Activated T-helper 1 cell treated with anti-CD3 and anti-CD28 coated beads, Interleukin-2, amount 50 U/mL, for 16 hours (primary cell): ENCODE results near the gene ANTXRL.
"Not testable (repeated sequence)": the region's sequence is repeated elsewhere in the genome, so short reads cannot be mapped to it uniquely, and the experiment has no call there.

Experiments used
- DNase-seq, 2 donors: peaks; one replicate each; pipeline ENCODE4 v3.0.0-alpha.2; 2020; ENCODE audit warnings: low read depth in 1 of 2, low spot score in 1 of 2

The ANTXRL gene

GRCh38 chr10:46254007-46254383, 32.8 kb upstream of the ANTXRL start:
- DNase-seq = no peak

DNA sequence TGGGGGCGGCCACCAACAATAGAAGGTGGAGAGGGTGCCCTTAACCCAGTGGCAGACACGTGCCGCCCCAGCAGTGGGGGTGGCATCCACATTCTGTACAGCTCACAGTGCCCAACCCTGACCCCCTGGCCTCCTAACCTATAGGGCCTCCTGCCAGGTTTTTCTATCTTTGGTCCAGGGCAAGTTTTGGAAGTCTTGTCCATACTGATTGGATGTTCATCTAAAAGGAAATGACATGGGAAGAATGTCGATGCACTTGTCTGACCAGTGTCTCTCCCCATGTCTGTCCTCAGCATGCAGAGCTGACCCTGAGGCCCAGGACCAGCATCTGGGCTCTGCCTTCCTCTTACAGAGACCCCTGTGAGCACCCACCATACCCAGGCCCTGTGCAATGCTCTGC, 32.3 kb upstream of the ANTXRL start:
- no peak for DNase-seq

DNA sequence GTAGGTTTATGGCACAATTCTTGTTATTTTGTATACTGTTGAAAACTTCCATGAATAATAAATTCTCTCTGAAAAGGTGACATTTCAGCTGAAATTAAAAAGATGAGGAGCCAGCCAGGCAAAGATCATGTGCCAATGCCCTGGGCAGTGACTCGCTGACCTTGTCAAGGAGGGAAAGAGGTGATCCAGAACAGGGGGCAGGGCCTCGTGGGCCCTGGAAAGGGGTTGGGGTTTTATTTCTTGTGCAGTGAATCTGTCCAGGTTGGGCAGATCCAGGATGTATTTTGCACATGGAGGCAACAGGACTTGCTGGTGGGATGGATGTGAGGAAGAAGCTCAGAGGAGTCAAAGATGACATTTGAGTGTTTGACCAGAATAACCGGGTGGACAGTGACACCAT, 31.6 kb upstream of the ANTXRL start:
- DNase-seq = not testable (repeated sequence)

DNA sequence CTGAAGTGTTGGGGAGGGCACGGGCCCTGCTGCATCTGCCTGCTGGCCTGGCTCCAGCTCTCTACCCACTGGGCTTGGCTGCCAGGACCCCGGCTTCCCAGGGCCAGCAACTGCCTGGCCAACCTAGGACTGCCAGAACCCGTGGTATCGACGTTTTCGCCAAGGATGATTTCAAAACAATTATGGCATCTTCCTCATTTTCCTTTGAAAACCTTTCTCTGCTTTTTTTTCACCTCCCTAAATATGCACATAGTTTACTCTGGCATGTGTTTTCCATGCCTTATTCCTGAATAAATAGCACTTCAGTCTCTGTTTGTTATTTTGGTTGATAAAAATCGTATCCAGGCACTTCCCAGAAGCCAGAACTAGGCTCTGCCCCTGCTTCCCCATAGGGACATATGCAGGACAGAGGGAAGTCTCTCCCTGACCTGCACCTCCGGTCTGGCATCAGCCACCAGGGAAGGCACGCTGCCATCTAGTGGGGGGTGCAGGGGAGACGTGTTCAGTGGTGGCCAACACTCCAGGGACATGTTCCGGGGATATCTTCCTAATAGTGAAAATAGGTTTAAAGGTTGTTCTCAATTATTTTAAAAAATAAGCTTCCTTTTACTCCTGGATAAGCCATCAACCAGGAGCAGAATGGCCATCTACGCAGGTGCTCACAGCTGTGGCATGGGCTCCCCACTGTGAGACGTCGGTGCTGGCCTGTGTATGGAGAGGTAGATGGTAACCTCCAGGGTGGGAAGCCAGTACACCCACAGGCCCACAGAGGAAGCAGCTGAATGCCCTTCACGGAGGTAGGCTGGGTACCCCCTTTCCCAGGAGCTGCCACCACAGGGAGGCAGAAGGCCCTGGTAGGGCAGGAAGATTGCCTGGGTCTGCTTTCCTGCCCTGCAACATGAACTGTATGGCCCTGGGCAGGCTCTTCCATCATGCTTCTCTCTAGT, 30.7 kb upstream of the ANTXRL start:
- peak in 1 of 2 donors; percentile 45 for DNase-seq

- DNase-seq = no peak
Measured at GRCh38 chr10:46257099-46257498, 29.7 kb upstream of the ANTXRL start.

GRCh38 chr10:46262906-46263560, 23.8 kb upstream of the ANTXRL start:
- not testable (repeated sequence) for DNase-seq

GRCh38 chr10:46263831-46264268, 22.9 kb upstream of the ANTXRL start:
- DNase-seq = no peak

DNA sequence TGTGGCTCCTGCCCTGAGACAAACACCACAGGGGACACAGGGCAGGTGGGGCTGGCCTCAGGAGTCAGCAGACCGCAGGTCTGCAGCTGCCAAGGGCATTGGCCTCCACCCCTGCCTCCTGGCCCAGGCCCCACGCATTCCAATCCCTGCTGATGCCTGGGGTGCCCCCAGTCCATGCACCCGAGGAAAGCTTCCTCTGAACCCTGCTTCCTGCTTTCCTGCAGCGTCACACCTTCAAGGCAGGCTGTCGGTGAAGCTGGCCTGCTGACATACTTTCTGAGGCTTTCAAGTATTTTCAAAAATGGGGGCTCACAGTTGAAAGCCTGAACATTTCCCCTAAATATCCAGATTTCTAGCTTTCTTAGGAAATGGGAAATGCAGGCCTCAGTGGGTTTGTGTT, 22.5 kb upstream of the ANTXRL start:
- no peak for DNase-seq

DNA sequence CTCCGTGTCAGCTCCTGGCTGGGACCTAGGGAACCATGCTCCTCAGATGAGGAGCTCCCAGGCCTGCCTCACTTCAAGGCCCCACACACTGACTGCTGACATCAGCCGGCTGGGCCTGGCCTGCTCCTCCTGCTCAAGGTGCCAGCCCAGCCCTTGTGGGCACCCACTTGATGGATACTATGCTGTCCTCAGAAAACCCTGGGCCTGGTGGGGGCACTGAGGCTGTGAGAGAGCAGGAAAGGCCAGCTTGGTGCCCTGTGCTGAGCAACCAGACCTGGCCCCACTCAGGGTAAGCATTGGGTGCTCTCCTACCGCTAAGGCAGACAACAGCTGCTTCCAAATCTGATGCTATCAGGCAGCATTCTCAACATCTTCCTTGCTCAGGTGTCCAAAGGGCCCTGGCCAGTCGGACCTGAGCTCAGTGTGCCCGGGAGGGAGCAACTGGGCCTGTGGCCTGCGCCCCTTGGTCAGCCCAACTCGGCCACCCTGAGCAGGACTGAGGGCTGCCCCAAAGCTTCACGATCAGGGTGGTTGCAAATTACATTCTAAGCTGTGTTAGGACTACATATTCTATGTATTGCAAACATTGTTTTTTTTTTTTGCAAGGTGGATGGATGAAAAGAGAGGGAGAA, 21.9 kb upstream of the ANTXRL start:
- DNase-seq = no peak

DNA sequence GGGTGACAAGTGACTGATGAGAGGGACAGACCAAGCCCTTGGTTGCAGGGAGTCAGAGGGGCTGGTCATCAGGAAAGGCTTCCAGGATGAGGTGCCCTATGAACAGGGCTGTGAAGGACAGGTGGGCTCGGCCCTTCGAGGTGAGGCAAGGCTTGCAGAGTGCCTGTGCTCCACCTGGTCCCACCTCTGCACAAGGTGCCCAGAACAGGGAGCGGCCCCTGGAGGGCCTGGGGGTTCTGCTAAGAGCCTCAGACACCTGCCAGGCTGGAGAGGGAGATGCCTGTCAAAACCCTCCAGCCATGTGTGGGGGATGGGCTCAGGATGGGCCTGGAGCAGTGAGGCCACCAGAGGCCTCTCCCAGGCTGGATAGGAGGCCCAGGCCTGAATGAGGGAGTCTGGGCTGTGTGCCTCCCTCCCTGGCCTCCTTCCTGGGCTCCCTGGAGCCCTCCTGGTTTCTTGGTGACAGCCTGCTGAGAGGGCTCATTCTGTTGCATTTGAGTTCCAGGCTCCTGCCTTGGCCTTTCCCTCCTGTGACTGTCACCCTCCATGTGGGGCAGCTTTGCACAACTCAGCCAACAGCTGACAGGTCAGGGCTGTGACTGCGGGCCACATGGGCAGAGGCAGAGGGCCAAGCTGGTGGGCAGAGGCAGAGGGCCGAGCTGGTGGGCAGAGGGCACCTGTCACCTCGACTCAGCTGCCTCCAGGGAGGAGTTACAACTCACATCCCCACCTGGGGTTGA, 21.1 kb upstream of the ANTXRL start:
- DNase-seq = not testable (repeated sequence)

DNA sequence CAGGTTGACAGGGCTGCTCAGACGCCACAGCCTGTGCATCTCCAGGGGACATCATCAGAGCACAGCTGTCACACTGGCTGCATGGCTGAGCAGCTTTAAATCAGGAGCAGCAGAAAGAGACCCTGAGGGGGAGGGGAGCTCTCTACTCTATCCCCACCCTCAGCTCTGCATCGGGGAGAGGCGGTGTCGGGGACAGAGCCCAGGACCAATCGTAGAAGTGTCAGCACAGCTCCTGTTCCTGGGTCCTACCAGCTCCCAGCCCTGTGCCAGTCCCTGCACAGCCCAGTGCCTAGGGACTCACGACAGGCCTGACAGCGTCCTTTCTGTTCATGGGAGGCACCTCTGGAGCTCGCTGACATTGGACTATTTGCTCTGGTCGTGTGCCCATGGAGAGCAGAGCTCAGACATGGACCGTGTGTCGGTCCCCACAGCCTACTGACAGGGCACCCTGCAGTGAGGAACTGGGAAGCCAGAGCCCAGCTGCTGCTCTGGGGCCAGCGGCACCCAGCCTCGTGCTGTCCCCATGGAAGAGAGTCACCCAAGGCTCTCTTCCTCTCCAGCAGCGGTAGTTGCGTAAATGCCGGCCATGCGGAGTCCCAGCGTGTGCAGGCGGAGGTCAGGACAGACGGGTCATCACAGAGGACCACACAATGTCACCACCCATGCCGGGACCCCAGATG, 20.4 kb upstream of the ANTXRL start:
- DNase-seq = no peak

DNA sequence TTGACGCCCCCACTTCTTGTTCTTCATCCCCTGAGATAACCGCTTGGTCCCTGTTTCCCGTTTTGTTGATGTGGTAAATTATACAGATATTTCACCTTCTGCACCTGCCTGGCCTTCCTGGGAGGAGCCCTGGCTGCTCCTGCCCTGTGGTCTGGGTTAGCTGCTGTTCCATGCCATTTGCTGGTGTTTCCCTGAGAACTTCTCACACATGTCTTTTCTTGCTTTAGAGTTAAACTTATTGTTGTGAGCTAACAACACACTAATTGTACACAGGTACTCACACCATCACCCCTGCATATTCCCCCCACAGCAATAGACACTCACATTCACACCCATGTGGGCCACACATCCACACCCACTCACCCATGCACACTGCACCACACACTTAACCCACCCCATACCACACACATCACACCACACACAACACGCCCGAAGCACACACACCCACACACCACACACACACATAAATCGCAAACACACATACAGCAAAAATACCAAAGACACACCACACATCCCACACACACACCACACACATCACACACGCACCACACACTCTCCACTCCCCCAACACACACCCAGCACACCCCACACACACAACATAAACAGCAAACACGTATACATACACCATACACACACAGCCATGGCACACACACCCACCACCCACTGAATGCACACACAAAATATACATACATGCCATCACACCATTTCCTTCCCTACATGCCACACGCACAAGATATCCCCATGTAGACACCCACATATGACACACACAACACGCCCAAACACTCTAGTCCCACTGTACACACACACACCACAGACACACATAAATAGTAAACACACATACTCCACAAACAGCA, 19.4 kb upstream of the ANTXRL start:
- no peak for DNase-seq

DNA sequence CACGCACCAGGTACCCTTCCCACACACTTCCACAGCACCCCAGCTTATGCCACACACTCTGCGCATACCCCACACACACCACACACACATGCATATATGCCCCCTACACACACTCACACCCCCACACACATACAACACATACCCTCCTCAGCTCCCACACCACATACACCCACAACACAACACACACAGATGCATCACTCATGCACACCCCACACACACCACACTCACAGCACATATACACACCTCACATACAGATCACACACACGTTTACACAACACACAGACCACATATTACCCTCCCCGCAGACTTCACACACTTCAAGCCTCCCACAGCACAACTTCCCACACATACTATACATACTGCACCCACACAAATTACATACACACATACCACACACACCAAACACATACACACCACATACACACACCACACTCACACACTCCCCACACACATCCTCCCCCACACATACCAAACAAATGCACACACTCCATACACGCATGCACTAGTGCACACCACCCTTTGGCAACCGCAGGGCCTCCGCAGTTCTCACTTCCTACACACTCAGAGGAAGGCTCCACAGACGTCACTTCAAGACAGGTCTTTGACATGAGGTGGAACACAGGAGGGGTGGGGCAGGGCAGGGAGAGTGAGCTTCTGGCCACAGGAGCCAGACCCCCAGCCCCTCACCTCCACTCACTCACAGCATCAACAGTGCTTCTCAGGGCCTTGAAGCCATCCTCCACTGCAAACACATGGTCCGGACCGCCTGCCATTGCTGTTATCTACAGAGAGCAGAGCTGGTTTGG, 18.5 kb upstream of the ANTXRL start:
- peak; percentile 39 for DNase-seq

GRCh38 chr10:46269554-46270053, 17.2 kb upstream of the ANTXRL start:
- DNase-seq = not testable (repeated sequence)

- no peak for DNase-seq
Measured at GRCh38 chr10:46270086-46270811, 16.5 kb upstream of the ANTXRL start.

GRCh38 chr10:46270963-46271530, 15.8 kb upstream of the ANTXRL start:
- not testable (repeated sequence) for DNase-seq

DNA sequence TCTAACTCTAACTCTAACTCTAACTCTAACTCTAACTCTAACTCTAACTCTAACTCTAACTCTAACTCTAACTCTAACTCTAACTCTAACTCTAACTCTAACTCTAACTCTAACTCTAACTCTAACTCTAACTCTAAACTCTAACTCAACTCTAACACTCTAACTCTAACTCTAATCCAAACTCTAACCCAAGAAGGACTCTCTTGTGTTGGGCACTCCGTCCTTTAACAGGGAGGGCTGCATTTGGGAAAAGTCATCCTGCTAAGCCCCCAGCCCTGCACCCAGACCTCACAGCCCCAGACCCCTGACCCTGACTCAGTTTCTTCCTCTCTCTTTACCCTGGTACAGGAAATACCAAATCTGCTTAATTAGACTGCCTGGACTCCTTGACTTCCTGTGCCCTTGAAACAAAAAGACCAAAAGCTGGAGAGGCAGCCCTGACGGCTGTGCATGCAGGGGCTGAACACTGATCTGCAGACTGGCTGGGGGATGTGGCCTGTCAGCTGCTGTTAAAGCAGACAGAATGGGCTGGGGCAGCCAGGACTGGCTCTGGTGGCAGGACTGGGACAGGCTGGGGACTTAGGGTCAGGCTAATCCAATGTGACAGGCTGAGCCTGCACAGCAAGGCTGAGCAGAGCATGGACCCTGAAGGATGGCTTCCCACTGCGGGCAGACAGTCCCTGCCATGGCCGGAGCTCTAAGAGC, 14.8 kb upstream of the ANTXRL start:
- DNase-seq = peak in 1 of 2 donors; percentile 6
